Inferior parietal cortex (tissue), 1 donor: ENCODE data around the gene RAPGEFL1.
"Not testable (repeated sequence)": the region's sequence is repeated elsewhere in the genome, so short reads cannot be mapped to it uniquely, and the experiment has no call there.

Experiments used
- DNase-seq: peaks from one replicate; pipeline ENCODE4 v3.0.0-alpha.2; 2016; ENCODE audit errors: extremely low spot score

RAPGEFL1 gene

GRCh38 chr17:40209404-40210093 lies 32.3 kb downstream of the RAPGEFL1 start:
- no peak for DNase-seq

GRCh38 chr17:40213914-40214313 lies 36.6 kb downstream of the RAPGEFL1 start:
- DNase-seq = not testable (repeated sequence)

- DNase-seq = no peak
These were observed 40.9 kb downstream of the RAPGEFL1 start for GRCh38 chr17:40218006-40218739.

- DNase-seq = peak; percentile 98
These were observed 41.7 kb downstream of the RAPGEFL1 start, which contains the start of gene WIPF2 for GRCh38 chr17:40218740-40219593. Gene WIPF2 (plus strand): TSS chr17:40219304. CDS start chr17:40256460, 37,156 bp downstream.

- DNase-seq = peak; percentile 55
These were observed 42.5 kb downstream of the RAPGEFL1 start for GRCh38 chr17:40219594-40220338.

GRCh38 chr17:40224718-40225550 lies 47.7 kb downstream of the RAPGEFL1 start:
- peak; percentile 61 for DNase-seq

- not testable (repeated sequence) for DNase-seq
These were observed 51.9 kb downstream of the RAPGEFL1 start for GRCh38 chr17:40229146-40229545.

- no peak for DNase-seq
These were observed 53.4 kb downstream of the RAPGEFL1 start for GRCh38 chr17:40230670-40231069.

- not testable (repeated sequence) for DNase-seq
These were observed 54.7 kb downstream of the RAPGEFL1 start for GRCh38 chr17:40231928-40232327.

GRCh38 chr17:40241252-40241834 lies 64.1 kb downstream of the RAPGEFL1 start:
- DNase-seq = no peak

- no peak for DNase-seq
These were observed 65.5 kb downstream of the RAPGEFL1 start for GRCh38 chr17:40242774-40243173.

GRCh38 chr17:40243761-40244160 lies 66.5 kb downstream of the RAPGEFL1 start:
- DNase-seq = no peak

- DNase-seq = no peak
These were observed 67.0 kb downstream of the RAPGEFL1 start for GRCh38 chr17:40244255-40244654.
